IPS-11a (cell line): ENCODE data around the gene MYO15B.

Experiments
- H3K4me3 ChIP-seq: one replicate; pipeline ENCODE4 v1.5.1; 2013; ENCODE audit warnings: low read depth, low read length, control low read depth

Gene MYO15B

GRCh38 chr17:75622771-75623273, 35.2 kb downstream of the MYO15B start:
- H3K4me3 ChIP-seq: no peak overlapping the region

DNA sequence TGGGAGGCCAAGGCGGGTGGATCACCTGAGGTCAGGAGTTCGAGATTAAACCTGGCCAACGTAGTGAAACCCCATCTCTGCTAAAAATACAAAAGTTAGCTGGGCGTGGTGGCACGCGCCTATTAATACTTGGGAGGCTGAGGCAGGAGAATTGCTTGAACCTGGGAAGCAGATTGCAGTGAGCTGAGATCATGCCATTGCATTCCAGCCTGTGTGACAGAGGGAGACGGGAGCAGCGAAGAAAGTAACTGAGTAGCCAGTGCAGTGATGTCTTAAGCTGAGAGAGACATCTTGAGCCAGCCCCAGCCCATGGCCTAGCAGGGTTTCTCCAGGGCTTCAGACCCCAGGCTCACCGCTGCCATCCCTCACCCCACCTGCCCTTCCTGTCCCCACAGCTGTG, 35.8 kb downstream of the MYO15B start:
- no peak overlapping the region for H3K4me3 ChIP-seq

DNA sequence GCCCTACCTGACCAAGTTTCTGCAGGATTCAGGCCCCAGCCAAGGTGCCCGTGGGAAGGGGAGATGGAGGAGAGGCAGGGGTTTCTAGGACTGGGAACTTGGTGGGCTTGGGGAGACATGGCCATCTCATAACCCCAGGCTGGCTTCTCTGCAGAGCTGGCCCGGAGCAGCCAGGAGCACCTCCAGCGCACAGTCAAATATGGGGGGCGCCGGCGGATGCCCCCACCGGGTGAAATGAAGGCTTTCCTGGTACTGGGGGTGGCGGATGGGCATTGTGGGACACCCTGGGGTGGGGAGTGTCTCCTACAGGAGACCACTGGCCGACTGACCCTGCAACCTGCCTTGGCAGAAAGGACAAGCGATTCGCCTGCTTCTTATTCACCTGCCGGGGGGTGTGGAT, 36.4 kb downstream of the MYO15B start:
- H3K4me3 ChIP-seq: no peak overlapping the region

GRCh38 chr17:75624714-75625345, 37.2 kb downstream of the MYO15B start:
- H3K4me3 ChIP-seq: no peak overlapping the region

GRCh38 chr17:75625813-75626486, 38.4 kb downstream of the MYO15B start:
- no peak overlapping the region for H3K4me3 ChIP-seq

- no peak overlapping the region for H3K4me3 ChIP-seq
Observed at GRCh38 chr17:75626496-75627038, 39.0 kb downstream of the MYO15B start.

GRCh38 chr17:75627094-75627493, 39.5 kb downstream of the MYO15B start:
- H3K4me3 ChIP-seq: no peak overlapping the region

- H3K4me3 ChIP-seq: no peak overlapping the region
Observed at GRCh38 chr17:75628425-75628824, 40.8 kb downstream of the MYO15B start.

DNA sequence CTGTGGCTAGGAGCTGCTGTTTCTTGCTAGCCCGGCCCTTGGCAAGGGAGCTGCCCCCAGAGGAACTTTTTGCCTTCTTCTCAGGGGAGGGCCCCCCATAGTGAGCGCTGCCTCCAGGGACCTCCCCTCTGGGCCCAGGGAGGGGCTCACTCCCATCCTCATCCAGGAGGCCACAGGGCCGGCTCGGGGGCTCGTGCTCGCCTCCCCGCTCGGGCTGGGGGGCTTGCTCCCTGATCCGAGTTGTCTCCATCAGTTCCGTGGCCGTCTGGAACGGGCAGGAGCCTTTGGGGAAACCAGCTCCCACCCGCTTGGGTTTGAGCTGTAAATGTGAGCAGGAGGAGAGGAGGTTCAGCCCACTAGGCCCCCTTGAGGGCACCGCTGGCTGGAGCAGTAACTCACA, 41.6 kb downstream of the MYO15B start:
- no peak overlapping the region for H3K4me3 ChIP-seq

- no peak overlapping the region for H3K4me3 ChIP-seq
Observed at GRCh38 chr17:75630071-75630917, 42.7 kb downstream of the MYO15B start.

GRCh38 chr17:75631353-75631752, 43.8 kb downstream of the MYO15B start:
- no peak overlapping the region for H3K4me3 ChIP-seq

- H3K4me3 ChIP-seq: no peak overlapping the region
Observed at GRCh38 chr17:75632428-75632827, 44.8 kb downstream of the MYO15B start.

- H3K4me3 ChIP-seq: no peak within 1 kb of the TSS
Observed at GRCh38 chr17:75632863-75633485, 45.4 kb downstream of the MYO15B start, which contains the start of gene SMIM5. Gene SMIM5, plus strand, starts transcription at chr17:75633434. Its CDS starts 6,768 bp downstream, at chr17:75640202.

DNA sequence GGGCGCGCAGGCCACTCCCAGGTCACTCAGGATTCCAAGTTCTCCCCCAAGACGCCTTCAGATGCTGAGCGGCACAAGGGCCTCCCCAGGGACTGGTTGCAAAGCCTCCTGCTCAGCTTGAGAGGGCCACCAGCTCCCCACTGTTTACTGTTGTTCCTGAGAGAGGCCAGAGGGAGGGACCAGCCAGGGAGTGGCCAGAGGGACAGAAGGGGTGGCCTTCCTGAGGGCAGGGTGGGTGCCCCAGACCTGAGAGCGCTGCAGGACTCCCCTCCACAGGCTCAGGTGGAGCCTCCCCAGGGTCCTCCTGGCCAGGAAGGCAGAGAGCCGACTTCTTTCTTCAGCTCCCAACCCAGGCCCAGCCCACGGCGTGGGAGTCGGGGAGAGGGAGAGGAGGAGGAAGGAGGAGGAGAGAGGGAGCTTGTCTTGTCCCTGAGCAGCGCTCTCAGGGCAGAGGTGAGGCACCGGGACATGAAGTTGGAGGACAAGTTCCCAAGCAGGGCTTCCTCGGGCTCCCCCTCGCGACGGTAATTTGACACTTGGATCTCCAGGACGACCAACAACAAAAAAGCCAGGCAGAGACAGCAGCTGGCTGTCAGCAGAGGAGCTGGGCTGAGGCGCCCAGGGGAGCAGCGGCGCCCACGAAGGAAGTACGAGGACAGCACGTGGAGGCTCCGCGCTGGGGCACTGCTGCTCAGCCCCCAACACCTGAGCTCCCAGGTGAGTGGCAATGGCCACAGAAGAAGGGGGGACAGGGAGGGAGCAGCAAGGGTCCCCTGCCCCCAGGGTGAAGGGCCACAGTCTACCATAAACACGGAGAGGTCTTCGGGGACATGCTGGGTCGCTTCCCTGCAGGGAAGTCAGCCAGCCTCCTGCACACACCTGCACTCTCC, 46.1 kb downstream of the MYO15B start:
- H3K4me3 ChIP-seq: no peak overlapping the region

GRCh38 chr17:75634376-75634740, 46.8 kb downstream of the MYO15B start:
- H3K4me3 ChIP-seq: no peak overlapping the region

DNA sequence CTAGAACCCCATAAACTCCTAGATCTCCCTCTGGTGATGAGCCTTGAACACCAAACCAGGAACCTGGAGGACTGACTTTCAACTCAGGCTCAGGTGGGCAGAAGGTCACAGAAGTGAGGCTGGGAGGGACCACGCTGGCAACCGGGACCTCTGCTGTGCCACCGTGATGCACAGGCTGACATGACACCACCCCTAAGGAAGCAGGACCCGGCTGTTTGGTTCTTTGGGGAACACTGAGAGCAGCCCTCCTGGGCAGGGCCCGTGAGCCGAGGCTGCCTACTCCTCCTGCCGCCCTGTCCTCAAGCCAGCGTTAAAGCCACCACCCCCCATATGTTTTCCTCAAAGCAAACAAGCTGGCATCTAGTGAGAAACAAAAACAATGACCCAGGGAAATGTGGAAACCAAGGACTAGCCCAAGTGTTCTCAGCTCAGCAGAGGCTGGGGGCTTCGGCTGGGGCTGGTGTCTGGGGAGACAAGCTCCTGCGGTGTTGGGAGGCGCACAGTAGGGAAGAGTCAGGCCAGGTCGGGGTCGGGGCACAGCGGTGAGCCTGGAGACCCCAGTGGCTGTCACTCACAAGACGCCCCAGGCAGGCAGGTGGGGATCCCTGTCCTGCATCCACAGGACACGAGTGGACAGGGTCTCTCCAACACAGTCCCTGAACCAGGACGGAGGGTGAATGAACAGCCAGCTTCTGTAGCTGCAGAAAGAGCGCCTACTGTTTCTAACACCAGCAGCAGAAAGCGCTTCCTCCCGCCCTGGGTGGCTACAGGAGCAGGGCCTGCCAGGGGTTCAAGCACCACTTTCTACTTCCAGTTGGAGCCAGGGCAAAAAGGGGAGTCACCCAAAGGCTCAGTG, 47.4 kb downstream of the MYO15B start:
- no peak overlapping the region for H3K4me3 ChIP-seq

DNA sequence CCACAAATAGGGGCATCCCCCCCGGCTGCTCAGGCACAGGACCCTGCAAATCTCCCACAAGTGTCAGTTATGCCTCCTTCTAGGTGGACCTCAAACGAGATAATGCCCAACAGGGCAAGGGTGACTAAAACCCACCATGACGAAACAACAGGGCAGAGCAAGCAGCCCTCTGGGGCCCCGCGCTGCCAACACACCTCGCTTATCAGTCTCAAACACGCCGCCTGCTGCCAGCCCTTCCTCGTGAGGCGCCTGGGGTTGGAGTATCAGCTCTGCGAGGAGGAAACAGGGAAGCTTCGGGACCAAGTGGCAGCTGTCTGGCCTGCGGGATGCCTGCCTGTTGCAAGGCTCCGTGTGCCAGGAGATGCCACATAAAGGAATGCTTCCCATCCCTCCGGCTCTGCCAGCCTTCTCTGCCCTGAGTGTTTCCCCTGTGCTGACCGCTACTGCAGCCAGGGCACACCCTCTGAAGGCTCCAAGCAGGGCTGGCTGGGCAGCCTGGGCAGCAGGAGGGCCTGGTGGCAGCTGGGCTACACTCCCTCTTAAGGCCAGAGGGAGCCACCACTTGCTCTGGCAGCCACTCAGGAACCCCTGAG, 48.1 kb downstream of the MYO15B start:
- no peak overlapping the region for H3K4me3 ChIP-seq

DNA sequence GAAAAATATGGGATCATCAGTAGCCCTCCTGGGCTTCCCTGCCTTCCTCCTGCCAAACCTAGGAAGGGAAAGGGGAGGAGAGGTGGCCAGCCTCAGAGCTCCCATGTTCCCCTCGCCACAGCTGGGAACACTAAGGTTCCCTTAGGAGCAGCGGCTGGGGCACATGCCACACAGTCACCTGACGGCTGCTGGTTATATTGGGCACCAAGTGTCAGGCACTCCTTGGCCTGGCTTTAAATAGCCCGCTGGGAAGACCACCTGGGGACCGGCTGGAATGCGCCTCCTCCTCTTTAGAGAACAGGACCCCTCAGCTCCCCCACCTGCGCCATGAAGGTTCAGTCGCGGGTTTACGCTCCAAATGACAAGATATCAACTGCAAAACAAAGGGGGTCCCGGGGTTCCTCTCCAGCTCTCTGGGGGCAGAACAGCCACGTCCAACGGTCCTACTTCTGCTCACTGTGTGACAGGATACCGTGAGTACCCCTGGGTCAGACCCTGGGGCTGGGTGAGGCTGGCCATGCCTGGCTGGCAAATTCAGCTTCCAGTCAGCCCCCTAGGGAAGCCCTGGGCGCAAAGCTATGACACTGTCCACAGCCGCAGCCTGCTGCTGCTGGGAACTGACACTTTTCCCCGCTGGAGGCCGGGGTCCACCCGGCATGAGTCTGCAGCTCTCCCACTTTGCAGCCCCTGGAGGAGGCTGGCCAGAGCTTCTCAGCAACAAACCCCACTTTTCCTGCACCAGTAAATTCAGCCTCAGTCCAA, 49.0 kb downstream of the MYO15B start:
- H3K4me3 ChIP-seq: no peak overlapping the region
